Endothelial cell of umbilical vein (primary cell): Measurements from ENCODE around the gene MYCBP2. TPM values are rescaled to one million over a fixed set of nuclear protein-coding genes. Genes with fewer than 3 reads are reported as not detected.
"Not testable (repeated sequence)": the region's sequence is repeated elsewhere in the genome, so short reads cannot be mapped to it uniquely, and the experiment has no call there.

Experiments used
- BruUV-seq: library from RNA; stranded (reverse); fragments of 400-500 nt; replicated peaks from 2 replicates; lab custom pipeline; 2021; lab: Mats Ljungman, UMichigan
- CTCF ChIA-PET: fragments of 300-600, 350-600 bp; sonication (Branson Sonifier 250); formaldehyde crosslinking; loops from one replicate; lab custom pipeline; 2021; ENCODE audit warnings: antibody characterized with exemption, inconsistent platforms; lab: Charles Lee
- POLR2A ChIA-PET: fragments of 300-600, 350-600 bp; sonication (Branson Sonifier 250); formaldehyde crosslinking; loops from one replicate; lab custom pipeline; 2021; ENCODE audit warnings: antibody characterized with exemption, inconsistent platforms; lab: Charles Lee
- DNase-seq: peaks from one replicate; pipeline ENCODE4 v3.0.0-alpha.2; 2011; ENCODE audit warnings: low read depth, low spot score
- FAIRE-seq: peaks from 2 replicates; lab custom pipeline; 2011; peaks lifted over from hg19 to GRCh38; lab: Jason Lieb, UNC
- H2AFZ ChIP-seq: 2 replicates; pipeline ENCODE4 v1.6.0; 2012; ENCODE audit warnings: low read depth, low read length, control low read depth, inconsistent platforms
- H3K27ac ChIP-seq: 2 replicates; pipeline ENCODE4 v1.5.1; 2011; ENCODE audit warnings: low read depth, mild to moderate bottlenecking, control low read depth, low read length, moderate library complexity; ENCODE audit not compliant: insufficient read depth
- H3K27me3 ChIP-seq, 2 experiments: 2 replicates each; pipeline versions ENCODE4 v1.6.0 to v1.6.1; 2011; ENCODE audit warnings: low read length in 2 of 2, mixed read lengths in 1 of 2; ENCODE audit not compliant: control insufficient read depth in 2 of 2, insufficient read depth in 2 of 2
- H3K36me3 ChIP-seq, 2 experiments: 2 replicates in 1 of 2; 3 replicates in 1 of 2; pipeline ENCODE4 v1.5.1; 2011; ENCODE audit warnings: low read length in 2 of 2, mild to moderate bottlenecking in 1 of 2, moderate library complexity in 1 of 2; ENCODE audit not compliant: control insufficient read depth in 2 of 2, insufficient read depth in 2 of 2; ENCODE audit errors: extremely low read depth in 1 of 2
- H3K4me1 ChIP-seq: 3 replicates; pipeline ENCODE4 v1.5.1; 2011; ENCODE audit warnings: mild to moderate bottlenecking, low read length; ENCODE audit not compliant: control insufficient read depth, insufficient read depth; ENCODE audit errors: extremely low read depth
- H3K4me2 ChIP-seq: 2 replicates; pipeline ENCODE4 v1.6.1; 2011; ENCODE audit warnings: low read length, control low read depth, mixed read lengths; ENCODE audit not compliant: insufficient read depth
- H3K4me3 ChIP-seq, 3 experiments: fragments of 200-600 bp in 1 of 3; sonication (generic), shearing (Covaris generic) in 1 of 3; replicated peaks in 1 of 3; 2 replicates each; pipeline ENCODE4 v1.5.1; 2011 to 2016; ENCODE audit warnings: control low read depth in 3 of 3, low read length in 3 of 3, mild to moderate bottlenecking in 2 of 3, inconsistent platforms in 1 of 3, low read depth in 1 of 3, moderate library complexity in 1 of 3; ENCODE audit not compliant: insufficient read depth in 1 of 3
- H3K79me2 ChIP-seq: 2 replicates; pipeline ENCODE4 v1.6.0; 2012; ENCODE audit warnings: low read length, inconsistent platforms; ENCODE audit not compliant: control insufficient read depth, insufficient read depth
- H3K9ac ChIP-seq: replicated peaks from 2 replicates; pipeline ENCODE3; 2011; ENCODE audit warnings: low read length, control low read depth; ENCODE audit not compliant: insufficient read depth; ENCODE audit errors: extremely low read depth
- H3K9me1 ChIP-seq: replicated peaks from 3 replicates; pipeline ENCODE4 v1.6.0; 2011; ENCODE audit warnings: mild to moderate bottlenecking, low read length; ENCODE audit not compliant: control insufficient read depth, insufficient read depth; ENCODE audit errors: extremely low read depth
- H3K9me3 ChIP-seq: replicated peaks from 2 replicates; pipeline ENCODE4 v1.5.1; 2012; ENCODE audit warnings: low read length, inconsistent platforms; ENCODE audit not compliant: control insufficient read depth, insufficient read depth
- H4K20me1 ChIP-seq: replicated peaks from 2 replicates; pipeline ENCODE3; 2011; ENCODE audit warnings: mild to moderate bottlenecking, low read length; ENCODE audit not compliant: control insufficient read depth, insufficient read depth; ENCODE audit errors: extremely low read depth
- CTCF ChIP-seq, 2 donors: IDR thresholded peaks; 1 replicate in 1 of 2; 2 replicates in 1 of 2; pipeline ENCODE4 v1.5.1; 2011; ENCODE audit warnings: low read length in 2 of 2, mild to moderate bottlenecking in 2 of 2, moderate library complexity in 2 of 2, control low read depth in 1 of 2, inconsistent platforms in 1 of 2, low read depth in 1 of 2; ENCODE audit not compliant: insufficient read depth in 1 of 2; ENCODE audit errors: extremely low read depth in 1 of 2
- EZH2 ChIP-seq: IDR thresholded peaks from 2 replicates; pipeline ENCODE4 v1.6.1; 2012; ENCODE audit warnings: borderline replicate concordance, low read depth, mild to moderate bottlenecking, moderate library complexity, low read length, inconsistent platforms; ENCODE audit not compliant: severe bottlenecking
- FOS ChIP-seq: IDR thresholded peaks from 2 replicates; pipeline ENCODE4 v1.6.1; 2011; ENCODE audit warnings: mild to moderate bottlenecking, low read length, moderate library complexity, borderline replicate concordance; ENCODE audit not compliant: insufficient read depth
- GATA2 ChIP-seq: IDR thresholded peaks from 2 replicates; pipeline ENCODE4 v1.7.0; 2011; ENCODE audit warnings: low read depth, mild to moderate bottlenecking, moderate library complexity, mixed read lengths, low read length; ENCODE audit not compliant: insufficient read length, insufficient read depth
- JUN ChIP-seq: IDR thresholded peaks from 2 replicates; pipeline ENCODE4 v1.6.1; 2011; ENCODE audit warnings: borderline replicate concordance, low read depth; ENCODE audit not compliant: insufficient read length, insufficient read depth
- MYC ChIP-seq: IDR thresholded peaks from one replicate; pipeline ENCODE4 v1.6.1; 2011; ENCODE audit warnings: mild to moderate bottlenecking, low read depth, low read length
- POLR2A ChIP-seq: IDR thresholded peaks from 2 replicates; pipeline ENCODE4 v1.6.1; 2012; ENCODE audit warnings: low read depth, mild to moderate bottlenecking, control low read depth, low read length
- dilution Hi-C: fragments of 300-500 bp; cut with MboI; formaldehyde crosslinking; loops from one replicate; pipeline ENCODE4 v1.15.0; 2019; ENCODE audit warnings: low sequenced_read_pairs; ENCODE audit not compliant: extremely low pct_ligation_motif_present
- intact Hi-C: fragments of 100-400 bp; cut with micrococcal nuclease; formaldehyde crosslinking; loops from one replicate; pipeline ENCODE4 v1.10.0; 2022
- polyA plus RNA-seq, 4 experiments: library from polyadenylated mRNA; depleted of rRNA in 3 of 4; stranded (reverse) in 3 of 4; unstranded in 1 of 4; fragments of >200 nt; gene quantifications; 2 replicates each; pipeline versions ENCODE4 v1.2.1 to v1.2.3, GENCODE V29; 2011 to 2012; ENCODE audit warnings: missing spikeins in 1 of 4
- total RNA-seq: library from RNA; stranded (reverse); gene quantifications from 2 replicates; pipeline ENCODE4 v1.2.3, GENCODE V29; 2021
- TF ChIP-seq, protein P1 (sequence below): IDR thresholded peaks from 2 replicates; pipeline ENCODE4 v1.6.1; 2011; ENCODE audit not compliant: insufficient read depth, insufficient read length

Gene MYCBP2
- total and polyA plus RNA-seq, 2 donors (not counting 3 experiments of a cell fraction or from before 2014, with no cell fraction given) = 30.5 to 89.8 TPM

- no TSS peak for BruUV-seq
- H3K36me3 ChIP-seq = no peaks in the 10 kb centered on the region
- H3K27ac ChIP-seq = no peak overlapping the region
- TF ChIP-seq FOS = no peak
- H4K20me1 ChIP-seq = no peaks in the 10 kb centered on the region
- intact Hi-C loops (no loop called here), dilution Hi-C loops (no loop called here)
- H3K4me2 ChIP-seq = no peak overlapping the region
- no peaks in the 10 kb centered on the region for H3K9me1 ChIP-seq
- FAIRE-seq (no peak), DNase-seq (no peak)
- peaks cover 2 to 3% of the 10 kb centered on the region in 2 experiments for H3K27me3 ChIP-seq
- no peak overlapping the region for H2AFZ ChIP-seq
- H3K79me2 ChIP-seq = no peaks in the 10 kb centered on the region
- H3K4me3 ChIP-seq = no peak overlapping the region
- no peaks in the 10 kb centered on the region for H3K4me1 ChIP-seq
- POLR2A ChIA-PET = no interaction called here
- CTCF ChIA-PET = interaction anchor here (0.6 to 1.2 kb wide), 2 partner anchors 9 to 127 kb away, joined by 3 to 4 read pairs; no protein-coding TSS in a partner anchor
- no peak overlapping the region for H3K9ac ChIP-seq
- no peaks in the 10 kb centered on the region for H3K9me3 ChIP-seq
Observed at GRCh38 chr13:77350811-77351210, 23.9 kb upstream of the MYCBP2 start.

DNA sequence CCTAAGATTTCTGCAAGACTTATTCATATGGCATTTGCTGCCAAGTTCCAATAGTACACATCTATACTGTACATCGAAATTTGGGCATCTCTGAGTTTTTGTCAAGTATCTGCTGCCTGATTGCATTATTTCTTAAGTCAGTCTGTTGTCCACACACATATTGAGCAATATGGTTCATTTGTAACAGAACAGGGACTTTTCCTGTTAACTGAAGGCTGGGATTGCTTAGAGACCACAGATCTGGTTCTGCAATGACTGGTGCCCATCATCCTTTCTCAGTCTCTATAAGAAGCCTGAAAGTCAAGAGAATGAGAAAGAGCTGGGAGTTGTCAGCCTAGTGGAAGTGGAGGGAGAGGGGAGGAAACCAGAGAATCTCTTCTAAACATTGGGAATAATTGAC is 22.5 kb upstream of the MYCBP2 start:
- intact Hi-C loops = no loop called here
- FAIRE-seq (no peak), DNase-seq (no peak)
- Histone ChIP-seq H3K27me3 (peaks cover 2 to 5% of the 10 kb centered on the region in 2 experiments), H3K4me3 (no peak overlapping the region), H4K20me1 (no peaks in the 10 kb centered on the region), H3K27ac (no peak overlapping the region), H3K9me1 (no peaks in the 10 kb centered on the region), H3K4me1 (no peaks in the 10 kb centered on the region), H3K79me2 (no peaks in the 10 kb centered on the region), H3K36me3 (no peaks in the 10 kb centered on the region), H2AFZ (no peak overlapping the region), H3K9me3 (no peaks in the 10 kb centered on the region), H3K9ac (no peak overlapping the region), H3K4me2 (no peak overlapping the region)
- dilution Hi-C loops = no loop called here
- ChIA-PET CTCF (no interaction called here), POLR2A (no interaction called here)
- BruUV-seq = no TSS peak
- TF ChIP-seq JUN = no peak
- TF ChIP-seq EZH2 = no peak
- no peak for TF ChIP-seq FOS
- TF ChIP-seq, protein P1, sequence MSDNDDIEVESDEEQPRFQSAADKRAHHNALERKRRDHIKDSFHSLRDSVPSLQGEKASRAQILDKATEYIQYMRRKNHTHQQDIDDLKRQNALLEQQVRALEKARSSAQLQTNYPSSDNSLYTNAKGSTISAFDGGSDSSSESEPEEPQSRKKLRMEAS = no peak
- TF ChIP-seq MYC = no peak
- TF ChIP-seq POLR2A = no peak
- no peak for TF ChIP-seq GATA2
- TF ChIP-seq CTCF (IDR thresholded peaks at IDR 0.05; ENCODE audit: extremely low read depth in 1 of 2, insufficient read depth in 1 of 2, low read depth in 1 of 2, low read length in 2 of 2) = no peak

DNA sequence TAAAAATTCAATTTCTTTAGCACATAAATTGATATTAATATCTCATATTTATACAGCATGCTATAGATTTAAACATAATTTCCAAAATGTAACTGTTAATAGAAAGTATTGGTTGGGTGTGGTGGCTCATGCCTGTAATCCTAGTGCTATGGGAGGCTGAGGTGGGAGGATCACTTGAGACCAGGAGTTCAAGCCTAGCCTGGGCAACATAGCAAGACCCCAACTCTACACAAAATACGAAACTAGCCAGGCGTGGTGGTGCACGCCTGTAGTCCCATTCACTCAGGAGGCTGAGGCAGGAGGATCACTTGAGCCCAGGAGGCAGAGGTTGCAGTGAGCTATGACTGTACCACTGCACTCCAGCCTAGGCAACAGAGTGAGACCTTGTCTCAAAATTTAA is 20.5 kb upstream of the MYCBP2 start:
- H3K4me3 ChIP-seq, H3K27me3 ChIP-seq, H3K4me2 ChIP-seq, intact Hi-C loops, FAIRE-seq, H3K27ac ChIP-seq, H3K9me3 ChIP-seq, POLR2A ChIA-PET, H3K4me1 ChIP-seq, H4K20me1 ChIP-seq, H2AFZ ChIP-seq, H3K9me1 ChIP-seq, H3K79me2 ChIP-seq, H3K9ac ChIP-seq, CTCF ChIA-PET, H3K36me3 ChIP-seq, BruUV-seq, DNase-seq, dilution Hi-C loops: not testable (repeated sequence)
